Panc1 (cell line): Measurements from ENCODE around the gene MACF1.

Experiments
- POLR2AphosphoS5 ChIP-seq: IDR thresholded peaks from 2 replicates; pipeline ENCODE4 v1.6.1; 2012; ENCODE audit warnings: mild to moderate bottlenecking, low read depth, low read length, moderate library complexity
- TF ChIP-seq, protein P1 (sequence below): fragments of 450-650 bp; IDR thresholded peaks from 2 replicates; pipeline ENCODE4 v1.5.1; 2017; ENCODE audit warnings: mild to moderate bottlenecking

GRCh38 chr1:39472826-39473225 lies 268.3 kb downstream of the MACF1 start:
- TF ChIP-seq, protein P1, sequence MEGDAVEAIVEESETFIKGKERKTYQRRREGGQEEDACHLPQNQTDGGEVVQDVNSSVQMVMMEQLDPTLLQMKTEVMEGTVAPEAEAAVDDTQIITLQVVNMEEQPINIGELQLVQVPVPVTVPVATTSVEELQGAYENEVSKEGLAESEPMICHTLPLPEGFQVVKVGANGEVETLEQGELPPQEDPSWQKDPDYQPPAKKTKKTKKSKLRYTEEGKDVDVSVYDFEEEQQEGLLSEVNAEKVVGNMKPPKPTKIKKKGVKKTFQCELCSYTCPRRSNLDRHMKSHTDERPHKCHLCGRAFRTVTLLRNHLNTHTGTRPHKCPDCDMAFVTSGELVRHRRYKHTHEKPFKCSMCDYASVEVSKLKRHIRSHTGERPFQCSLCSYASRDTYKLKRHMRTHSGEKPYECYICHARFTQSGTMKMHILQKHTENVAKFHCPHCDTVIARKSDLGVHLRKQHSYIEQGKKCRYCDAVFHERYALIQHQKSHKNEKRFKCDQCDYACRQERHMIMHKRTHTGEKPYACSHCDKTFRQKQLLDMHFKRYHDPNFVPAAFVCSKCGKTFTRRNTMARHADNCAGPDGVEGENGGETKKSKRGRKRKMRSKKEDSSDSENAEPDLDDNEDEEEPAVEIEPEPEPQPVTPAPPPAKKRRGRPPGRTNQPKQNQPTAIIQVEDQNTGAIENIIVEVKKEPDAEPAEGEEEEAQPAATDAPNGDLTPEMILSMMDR = no peak
- no peak for TF ChIP-seq POLR2AphosphoS5
